Stimulated activated CD4-positive, alpha-beta T cell treated with anti-CD3 and anti-CD28 coated beads, Interleukin-2, amount 100 ng/mL, for 4 hours (primary cell): Measurements from ENCODE around the gene SHISAL1.

Source experiments
- DNase-seq: peaks from one replicate; pipeline ENCODE4 v3.0.0-alpha.2; 2020; ENCODE audit warnings: low read depth

Gene SHISAL1

GRCh38 chr22:44231233-44231632 lies 81.5 kb downstream of the SHISAL1 start:
- DNase-seq, result no peak

- no peak for DNase-seq
These were observed 82.9 kb downstream of the SHISAL1 start for GRCh38 chr22:44229809-44230208.

GRCh38 chr22:44229331-44229730 lies 83.4 kb downstream of the SHISAL1 start:
- DNase-seq, result no peak

GRCh38 chr22:44225812-44226211 lies 86.9 kb downstream of the SHISAL1 start:
- no peak for DNase-seq

DNA sequence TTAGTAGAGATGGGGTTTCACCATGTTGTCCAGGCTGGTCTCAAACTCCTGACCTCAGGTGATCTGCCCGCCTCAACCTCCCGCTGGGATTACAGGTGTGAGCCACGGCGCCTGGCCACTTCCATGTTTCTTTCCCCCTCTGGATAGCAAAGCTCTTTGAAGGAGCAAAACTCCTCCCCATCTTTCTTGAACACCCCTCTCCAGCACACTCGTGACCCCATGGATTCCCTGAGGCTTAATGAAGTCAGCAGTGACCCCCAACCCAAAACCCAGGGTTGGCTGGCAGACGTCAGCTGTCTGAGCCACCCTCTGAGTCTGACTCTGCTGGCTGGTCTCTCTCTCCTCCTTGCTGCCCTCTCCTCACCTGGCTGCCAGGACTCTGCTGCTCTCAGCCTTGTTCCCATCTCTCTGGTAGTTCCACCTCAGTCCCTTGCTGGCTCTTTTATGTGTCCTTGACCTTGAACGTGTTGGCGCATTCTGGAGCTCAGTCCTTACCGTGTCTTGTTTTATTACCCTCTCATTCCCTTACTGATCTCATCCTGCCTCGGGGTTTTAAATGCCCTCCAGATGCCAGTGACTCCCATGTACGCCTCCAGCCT lies 87.6 kb downstream of the SHISAL1 start:
- no peak for DNase-seq

- DNase-seq, result no peak
These were observed 88.6 kb downstream of the SHISAL1 start for GRCh38 chr22:44224166-44224565.

DNA sequence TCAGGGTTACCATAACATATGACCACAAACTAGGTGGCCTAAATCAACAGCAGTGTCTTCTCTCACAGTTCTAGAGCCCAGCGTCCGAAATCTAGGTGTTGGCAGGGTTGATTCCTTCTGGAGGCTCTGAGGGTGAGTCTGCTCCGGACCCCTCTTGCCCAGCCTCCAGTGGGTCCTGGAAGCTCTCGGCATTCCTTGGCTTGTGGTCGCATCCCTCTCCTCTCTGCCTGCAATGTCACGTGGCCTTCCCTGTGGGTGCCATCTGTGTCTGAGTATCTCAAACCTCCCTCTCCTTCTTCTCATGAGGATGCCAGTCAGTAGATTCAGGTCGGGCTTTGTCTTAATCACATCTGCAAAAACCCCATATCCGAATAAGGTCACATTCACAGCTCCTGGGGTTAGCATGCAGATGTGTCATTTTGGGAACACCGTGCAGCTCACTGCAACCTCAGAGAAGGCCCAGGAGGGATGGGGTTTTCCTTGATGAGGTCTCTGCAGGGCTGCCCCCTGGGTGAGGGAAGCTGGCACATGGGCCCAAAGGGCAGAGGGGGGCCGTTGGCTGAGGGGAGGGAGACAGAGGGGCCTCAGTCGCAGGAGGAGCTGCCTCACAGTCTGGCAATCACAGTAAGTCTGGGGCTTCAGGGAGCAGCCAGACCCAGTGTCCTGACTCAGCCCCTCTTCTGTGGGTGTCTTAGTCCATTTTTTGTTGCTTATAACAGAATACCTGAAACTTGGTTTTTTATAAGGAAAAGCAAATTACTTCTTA lies 90.9 kb downstream of the SHISAL1 start:
- DNase-seq, result no peak

DNA sequence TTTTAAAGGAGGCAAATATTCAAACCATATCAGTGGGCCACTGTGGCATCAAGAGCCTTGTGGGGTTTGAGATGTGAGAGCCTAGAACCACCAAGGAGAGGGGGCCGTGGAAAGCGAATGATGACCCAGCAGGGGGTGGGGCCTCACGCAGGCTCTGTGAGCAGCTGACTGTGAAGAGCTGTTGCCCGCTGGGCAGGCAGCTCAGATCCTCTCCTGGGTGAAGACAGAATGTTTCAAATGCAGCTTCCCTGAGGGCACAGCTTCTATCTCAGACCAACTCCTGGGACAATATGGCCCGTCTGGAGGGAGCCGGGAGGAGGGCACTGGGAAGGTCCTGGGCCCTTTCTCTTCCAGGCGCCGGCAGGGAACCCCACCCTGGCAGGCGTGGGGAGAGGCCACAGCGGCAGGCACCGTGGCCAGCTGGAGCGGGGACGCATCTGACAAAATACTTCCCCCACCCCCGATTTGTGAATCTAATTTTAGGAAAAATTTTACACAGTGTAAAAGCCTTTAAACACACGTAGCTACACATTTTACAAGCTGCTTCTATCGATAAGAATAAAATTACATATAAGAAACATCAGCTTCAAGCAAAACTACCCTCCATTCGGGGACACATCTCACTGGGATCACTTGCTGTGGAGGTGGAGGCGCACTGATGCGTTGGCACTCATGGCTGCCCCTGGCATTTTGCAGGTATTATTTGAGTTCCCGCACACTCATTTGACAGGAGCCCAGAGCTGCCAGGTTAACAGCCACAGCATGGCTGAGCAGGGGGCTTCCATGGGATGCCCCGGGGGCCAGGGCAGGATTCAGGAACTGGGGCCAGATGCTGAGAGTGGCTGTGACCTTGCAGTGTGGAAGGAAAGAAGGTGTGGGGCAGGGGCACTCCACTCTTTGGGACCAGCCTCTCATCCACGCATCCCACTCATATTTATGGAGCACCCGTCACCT lies 91.7 kb downstream of the SHISAL1 start:
- DNase-seq, result no peak

GRCh38 chr22:44219101-44219870 lies 93.5 kb downstream of the SHISAL1 start:
- no peak for DNase-seq

GRCh38 chr22:44218071-44218470 lies 94.7 kb downstream of the SHISAL1 start:
- no peak for DNase-seq

GRCh38 chr22:44217346-44217745 lies 95.4 kb downstream of the SHISAL1 start:
- DNase-seq, result no peak

DNA sequence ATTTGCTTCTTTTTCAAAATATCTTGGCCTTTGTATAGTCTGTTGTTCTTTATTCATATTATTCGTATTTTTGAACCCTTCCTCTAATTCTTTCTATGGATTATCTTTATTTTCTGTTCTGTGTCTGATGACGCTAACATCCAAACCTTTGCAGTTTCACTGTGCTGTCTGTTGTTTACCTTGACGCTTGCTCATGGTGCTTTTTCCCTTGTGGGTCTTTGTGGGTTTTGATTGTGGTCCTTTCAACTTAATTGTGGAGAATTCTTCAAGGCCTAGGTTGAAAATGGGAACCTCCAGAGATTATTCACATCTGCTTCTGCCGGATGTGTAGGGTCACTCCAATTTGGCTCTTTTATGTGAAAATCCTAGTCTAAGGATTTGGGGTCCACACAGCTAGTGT lies 97.5 kb downstream of the SHISAL1 start:
- DNase-seq, result no peak

DNA sequence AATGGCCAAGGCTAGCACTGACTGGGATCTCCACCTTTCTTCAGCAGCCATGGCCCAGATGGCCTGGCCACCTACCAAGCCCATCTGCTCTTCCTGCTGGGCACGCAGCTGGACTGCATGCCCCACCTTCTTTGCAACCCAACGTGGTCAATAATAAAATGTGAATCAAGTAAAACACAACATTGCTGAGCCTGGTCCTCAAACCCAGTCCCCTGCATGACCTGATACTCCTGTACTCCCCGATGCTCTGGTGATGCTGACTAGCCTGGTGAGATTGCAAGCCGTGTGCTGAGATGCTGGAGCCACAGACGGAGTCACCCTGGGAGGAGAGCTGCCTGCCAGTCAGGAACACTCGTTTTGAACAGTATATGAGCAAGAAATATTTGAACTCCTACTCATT lies 98.0 kb downstream of the SHISAL1 start:
- no peak for DNase-seq

DNA sequence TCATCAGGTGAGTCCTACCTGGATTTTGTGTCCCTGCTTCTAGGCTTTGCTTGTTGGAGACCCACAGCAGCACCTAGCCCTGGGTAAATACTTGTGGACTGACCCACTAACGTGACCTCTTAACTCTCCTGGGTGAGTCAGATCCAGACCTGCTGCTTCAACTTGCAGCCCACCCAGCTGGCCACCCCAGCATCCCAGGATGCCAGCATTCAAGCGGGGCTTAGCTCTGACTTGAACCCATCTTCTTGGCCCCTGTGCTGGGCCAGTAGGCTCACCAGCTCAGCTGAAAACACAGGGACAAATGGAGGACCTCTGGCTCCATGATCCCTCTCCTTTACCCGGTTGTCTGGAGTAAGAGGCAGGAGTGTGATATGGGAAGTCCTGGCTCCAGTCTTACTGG lies 98.6 kb downstream of the SHISAL1 start:
- DNase-seq, result no peak

- DNase-seq, result no peak
These were observed 99.2 kb downstream of the SHISAL1 start for GRCh38 chr22:44213489-44214043.

DNA sequence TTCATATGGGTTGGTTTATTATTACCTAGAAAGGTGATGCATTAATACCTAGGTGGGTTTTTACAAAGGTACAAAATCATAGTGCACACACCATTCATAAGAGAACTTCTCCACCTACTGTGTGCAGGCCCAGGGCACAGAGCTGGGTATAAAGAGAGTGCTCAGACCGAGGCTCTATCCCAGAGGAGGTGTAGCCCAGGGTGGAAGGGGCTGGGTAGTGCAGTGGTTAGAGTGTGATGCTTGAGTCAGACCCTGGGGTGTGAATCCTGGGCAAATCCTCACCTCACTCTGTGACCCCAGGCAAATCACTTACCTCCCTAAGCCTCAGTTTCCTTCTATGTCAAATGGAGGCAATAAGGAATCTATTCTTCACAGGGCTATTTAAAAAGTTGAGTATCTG lies 99.8 kb downstream of the SHISAL1 start:
- no peak for DNase-seq

DNA sequence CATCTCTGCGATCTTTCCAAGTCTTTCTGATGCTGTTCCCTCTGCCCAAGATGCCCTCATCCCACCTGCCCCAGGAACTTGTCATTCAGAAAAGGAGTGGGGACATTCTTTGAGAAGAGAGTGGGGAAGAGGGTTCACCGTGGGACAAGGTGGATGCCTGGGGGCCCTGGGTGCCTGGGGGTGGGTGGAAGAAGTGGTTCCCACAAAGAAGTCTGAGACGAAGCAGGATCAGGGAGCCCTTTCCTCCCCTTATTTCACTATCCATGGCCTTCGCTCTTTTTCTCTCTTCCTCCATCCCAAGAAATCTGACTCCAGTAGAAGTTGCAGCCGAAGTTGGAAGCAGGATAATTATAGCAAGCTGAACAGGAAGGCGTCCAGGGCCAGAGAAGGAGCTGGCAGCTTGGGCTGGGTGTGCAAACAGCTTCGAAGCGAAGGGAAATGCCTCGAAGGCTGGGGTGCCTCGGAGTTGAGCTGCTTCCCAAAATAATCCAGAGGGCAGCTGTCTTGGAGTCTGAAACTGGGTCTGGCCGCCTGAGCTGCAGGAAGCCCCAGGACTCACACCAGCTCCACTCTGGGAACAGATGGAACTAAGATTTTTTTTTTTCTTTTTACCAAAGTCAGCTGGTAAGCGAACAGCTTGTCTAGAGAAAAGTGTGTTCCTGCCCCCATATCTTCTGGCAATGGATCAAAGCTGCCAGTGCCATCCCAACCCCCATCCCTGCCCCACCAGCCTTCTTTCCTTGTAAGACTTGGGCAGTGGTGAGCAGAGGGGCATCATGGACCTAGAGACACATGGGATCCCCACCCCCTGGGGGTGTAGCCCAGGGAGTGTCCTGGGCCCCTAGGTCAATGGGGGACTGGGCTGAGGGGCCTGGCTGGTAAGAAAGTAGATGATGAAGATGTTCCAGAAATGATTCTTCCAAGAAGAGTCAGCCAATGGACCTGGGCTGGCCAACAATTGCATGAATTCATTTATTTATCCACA lies 100.5 kb downstream of the SHISAL1 start:
- no peak for DNase-seq

DNA sequence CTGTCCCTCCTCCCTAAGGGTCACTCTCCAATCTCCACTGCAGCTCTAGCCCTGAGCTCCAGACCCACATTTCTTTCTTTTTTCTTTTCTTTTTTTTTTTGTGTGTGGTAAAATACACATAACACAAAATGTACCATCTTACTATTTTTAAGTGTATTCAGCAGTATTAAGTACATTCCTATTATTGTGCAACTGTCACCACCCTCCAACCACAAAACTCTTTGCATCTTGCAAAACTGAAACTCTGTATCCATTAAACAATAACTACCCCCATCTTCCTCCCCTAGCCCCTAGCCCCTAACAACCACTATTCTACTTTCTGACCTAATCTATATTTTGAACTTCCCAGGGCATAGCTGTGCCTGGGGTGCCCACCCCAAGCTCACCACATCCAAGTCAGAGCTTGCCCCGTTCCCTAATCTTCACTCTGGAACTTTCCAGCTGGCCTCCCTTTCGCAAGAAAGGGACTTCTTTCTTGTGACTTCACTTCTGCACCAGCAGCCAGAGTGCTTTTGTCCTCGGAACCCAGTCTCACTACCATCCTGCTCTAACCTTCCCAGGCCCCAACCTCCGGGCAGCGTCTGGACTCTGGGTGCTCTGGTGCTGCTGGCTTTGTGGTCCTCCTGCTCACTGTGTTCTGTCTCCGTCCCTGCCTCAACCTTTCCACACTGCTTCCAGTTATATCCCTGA lies 101.3 kb downstream of the SHISAL1 start:
- DNase-seq, result no peak

- no peak for DNase-seq
These were observed 102.0 kb downstream of the SHISAL1 start for GRCh38 chr22:44210722-44211121.

DNA sequence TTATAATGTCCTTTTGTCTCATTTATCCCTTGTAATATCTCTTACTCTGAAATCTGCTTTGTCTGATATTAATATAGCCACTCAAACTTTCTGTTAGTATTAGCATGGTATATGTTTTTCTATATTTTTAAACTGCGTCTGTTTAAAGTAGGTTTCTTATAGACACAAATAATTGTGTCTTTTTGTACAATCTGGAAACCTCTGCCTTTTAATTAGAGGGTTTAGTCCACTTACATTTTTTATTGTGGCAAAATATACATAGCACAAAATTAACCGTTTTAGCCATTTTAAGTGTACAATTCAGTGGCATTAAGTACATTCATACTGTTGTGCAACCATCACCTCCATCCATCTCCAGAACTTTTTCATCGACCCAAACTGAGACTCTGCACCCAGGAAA lies 103.4 kb downstream of the SHISAL1 start:
- DNase-seq, result no peak
